Fibroblast of the aortic adventitia (primary cell): Measurements from ENCODE around the gene SH3YL1. TPM values are rescaled to one million over a fixed set of nuclear protein-coding genes. Genes with fewer than 3 reads are reported as not detected.

ENCODE experiments used
- DNase-seq: peaks from one replicate; pipeline ENCODE4 v3.0.0-alpha.2; 2010; ENCODE audit warnings: low read depth
- H3K4me3 ChIP-seq: 2 replicates; pipeline ENCODE4 v1.5.1; 2011; ENCODE audit warnings: low read depth, mild to moderate bottlenecking, control low read depth, low read length, moderate library complexity
- CTCF ChIP-seq: IDR thresholded peaks from 2 replicates; pipeline ENCODE4 v1.5.1; 2011; ENCODE audit warnings: mild to moderate bottlenecking, low read length, control low read depth, inconsistent platforms; ENCODE audit not compliant: insufficient read depth
- total RNA-seq: library from RNA; depleted of rRNA; stranded (reverse); fragments of >200 nt; gene quantifications from 2 replicates; pipeline ENCODE4 v1.2.3, GENCODE V29; 2012; ENCODE audit warnings: low replicate concordance

The SH3YL1 gene
- total RNA-seq, 1 donor = 51.2 TPM

DNA sequence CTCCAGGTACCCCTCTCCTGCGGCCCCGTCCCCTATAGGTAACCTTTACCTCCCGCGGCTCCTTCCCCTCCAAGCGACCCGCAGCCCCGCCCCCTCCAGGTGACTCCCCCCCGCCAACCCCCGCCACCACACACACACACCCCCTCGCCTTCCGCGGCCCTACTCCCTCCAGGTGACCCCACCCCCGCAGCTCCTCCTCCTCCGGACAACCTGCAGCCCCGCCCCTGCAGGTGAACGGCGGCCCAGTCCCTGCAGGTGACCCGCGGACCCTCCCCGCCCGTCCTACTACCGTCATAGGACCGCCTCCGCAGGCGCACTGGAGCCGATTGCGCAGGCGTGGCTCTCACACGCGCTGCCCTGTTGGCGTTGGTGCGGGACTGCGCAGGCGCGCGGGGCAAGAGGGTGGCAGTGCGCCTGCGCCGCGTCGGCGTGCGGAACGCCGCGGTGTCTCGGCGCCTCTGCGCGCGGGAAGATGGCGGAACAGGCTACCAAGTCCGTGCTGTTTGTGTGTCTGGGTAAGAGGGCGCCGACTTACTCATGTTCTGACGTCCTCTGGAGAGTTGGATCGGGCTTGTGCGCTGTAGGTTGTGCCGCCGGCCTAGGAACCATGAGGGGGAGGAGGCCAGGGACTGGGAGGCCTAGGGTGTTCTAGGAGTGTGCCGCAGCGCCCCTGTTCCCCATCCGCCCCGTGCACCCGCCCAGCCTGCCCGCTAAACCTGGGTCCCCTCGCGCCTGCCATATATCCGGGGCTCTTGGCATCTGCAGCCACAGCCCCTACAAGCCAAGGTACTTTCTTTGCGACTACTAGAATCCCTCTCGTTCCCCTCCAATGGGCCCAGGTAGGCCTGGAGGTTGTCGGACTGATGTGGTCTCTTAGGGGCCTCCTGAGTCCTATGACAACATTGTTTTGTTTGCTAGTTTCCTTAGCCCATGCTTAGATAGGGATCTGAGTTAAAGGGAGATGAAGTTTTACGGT is 949 bp upstream of the SH3YL1 start, which contains the start of gene ACP1:
ACP1 (plus strand) TSS at position 455 of the 976 bp plus-strand sequence; CDS start at position 473, 18 bp downstream.
- peak; percentile 92 for DNase-seq
- H3K4me3 ChIP-seq = peak within 1 kb of the TSS; percentile 98
- TF ChIP-seq CTCF = no peak

- no peak for DNase-seq
- peak overlapping the region; percentile 98 for H3K4me3 ChIP-seq
- no peak for TF ChIP-seq CTCF
Measured at GRCh38 chr2:263022-263738, 652 bp downstream of the SH3YL1 start.

DNA sequence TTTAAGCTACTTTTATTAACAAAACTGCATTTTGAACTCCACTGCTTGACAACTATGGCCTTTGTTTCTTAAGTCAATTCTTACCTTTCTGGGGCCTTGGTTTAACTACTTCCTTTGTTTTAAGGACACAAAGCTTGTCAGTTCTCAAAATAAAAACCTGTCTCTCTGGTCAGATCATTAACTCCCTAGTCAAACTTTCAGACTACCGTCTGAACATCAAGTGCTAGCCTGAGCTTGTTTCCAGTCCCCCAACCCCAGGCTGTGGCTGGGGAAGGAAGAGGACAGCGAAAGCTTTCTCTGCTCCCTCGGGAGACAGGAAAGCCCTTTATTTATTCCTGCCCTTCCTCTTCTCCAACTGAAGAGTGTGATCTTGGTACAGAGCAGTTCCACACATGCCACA is 1.7 kb downstream of the SH3YL1 start:
- no peak overlapping the region for H3K4me3 ChIP-seq
- no peak for DNase-seq
- no peak for TF ChIP-seq CTCF

- H3K4me3 ChIP-seq = no peak overlapping the region
- DNase-seq = no peak
- no peak for TF ChIP-seq CTCF
Measured at GRCh38 chr2:260507-261161, 3.2 kb downstream of the SH3YL1 start.

DNA sequence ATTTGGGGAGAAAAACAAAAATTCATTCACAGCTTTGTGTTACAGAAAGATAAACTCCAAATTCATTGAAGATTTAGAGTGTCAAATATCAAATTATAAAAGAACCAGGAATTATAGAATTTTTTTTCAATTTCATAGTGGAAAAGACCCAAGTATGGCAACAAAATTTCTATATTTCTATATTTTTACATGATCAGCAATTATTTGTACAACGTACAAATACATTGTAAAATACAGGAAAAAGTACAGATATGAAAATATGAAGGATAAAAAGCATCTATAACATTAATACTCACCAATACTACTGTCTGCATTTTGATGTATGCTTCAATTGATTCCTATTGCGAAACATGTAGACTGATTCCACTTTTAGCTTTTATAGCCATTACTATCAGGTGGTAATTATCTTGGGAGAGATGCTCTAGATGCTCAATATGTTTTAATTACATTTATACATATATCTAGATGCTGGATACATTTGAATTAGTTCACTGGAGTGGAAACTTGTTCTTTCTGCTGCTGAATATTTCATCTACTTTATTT is 4.0 kb downstream of the SH3YL1 start:
- H3K4me3 ChIP-seq = no peak overlapping the region
- no peak for TF ChIP-seq CTCF
- DNase-seq = no peak

DNA sequence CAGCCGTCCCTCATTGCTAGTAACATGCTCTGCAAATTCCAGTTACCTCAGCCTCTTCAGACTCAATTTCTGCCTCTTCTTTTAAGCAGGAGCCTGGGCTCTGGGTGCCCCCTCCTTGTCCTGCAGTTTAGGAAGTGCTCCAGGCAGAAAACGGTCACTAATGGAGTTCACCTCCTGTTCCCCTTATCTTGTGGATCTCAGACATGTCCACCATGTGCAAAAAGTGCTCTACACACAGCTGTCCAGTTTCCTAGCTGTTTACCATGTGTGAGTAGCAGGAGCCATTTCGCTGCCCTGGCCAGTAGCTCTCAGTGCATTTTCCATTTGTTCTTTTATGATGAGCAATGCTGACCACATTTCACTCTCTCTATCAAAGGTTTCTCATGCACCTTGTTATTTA is 4.9 kb downstream of the SH3YL1 start:
- TF ChIP-seq CTCF = no peak

More for the DNA sequence above, 4.9 kb downstream of the SH3YL1 start:
- no peak overlapping the region for H3K4me3 ChIP-seq
- DNase-seq = no peak
